Effector memory CD4-positive, alpha-beta T cell (primary cell): ENCODE data around the gene OPN4.

ENCODE experiments used
- DNase-seq, 3 donors: peaks; one replicate each; pipeline ENCODE4 v3.0.0-alpha.2; 2020
- H3K27ac ChIP-seq: 2 replicates; pipeline ENCODE4 v1.7.0; 2013; ENCODE audit warnings: mild to moderate bottlenecking, low read length, moderate library complexity; ENCODE audit not compliant: insufficient read depth, poor library complexity, severe bottlenecking
- H3K27me3 ChIP-seq: replicated peaks from 2 replicates; pipeline ENCODE4 v1.7.0; 2013; ENCODE audit warnings: mild to moderate bottlenecking, low read length; ENCODE audit not compliant: insufficient read depth, control insufficient read depth, poor library complexity, severe bottlenecking
- H3K36me3 ChIP-seq: 2 replicates; pipeline ENCODE4 v1.7.0; 2013; ENCODE audit warnings: mild to moderate bottlenecking, low read length, moderate library complexity; ENCODE audit not compliant: control insufficient read depth, insufficient read depth
- H3K4me1 ChIP-seq: 2 replicates; pipeline ENCODE4 v1.7.0; 2013; ENCODE audit warnings: low read length, mild to moderate bottlenecking; ENCODE audit not compliant: control insufficient read depth, insufficient read depth, poor library complexity, severe bottlenecking
- H3K4me3 ChIP-seq: 2 replicates; pipeline ENCODE4 v1.7.0; 2013; ENCODE audit warnings: low read length, low read depth, mild to moderate bottlenecking; ENCODE audit not compliant: insufficient read depth, poor library complexity, severe bottlenecking
- H3K9me3 ChIP-seq: 2 replicates; pipeline ENCODE4 v1.7.0; 2013; ENCODE audit warnings: mild to moderate bottlenecking, low read length, moderate library complexity; ENCODE audit not compliant: control insufficient read depth

Gene OPN4

DNA sequence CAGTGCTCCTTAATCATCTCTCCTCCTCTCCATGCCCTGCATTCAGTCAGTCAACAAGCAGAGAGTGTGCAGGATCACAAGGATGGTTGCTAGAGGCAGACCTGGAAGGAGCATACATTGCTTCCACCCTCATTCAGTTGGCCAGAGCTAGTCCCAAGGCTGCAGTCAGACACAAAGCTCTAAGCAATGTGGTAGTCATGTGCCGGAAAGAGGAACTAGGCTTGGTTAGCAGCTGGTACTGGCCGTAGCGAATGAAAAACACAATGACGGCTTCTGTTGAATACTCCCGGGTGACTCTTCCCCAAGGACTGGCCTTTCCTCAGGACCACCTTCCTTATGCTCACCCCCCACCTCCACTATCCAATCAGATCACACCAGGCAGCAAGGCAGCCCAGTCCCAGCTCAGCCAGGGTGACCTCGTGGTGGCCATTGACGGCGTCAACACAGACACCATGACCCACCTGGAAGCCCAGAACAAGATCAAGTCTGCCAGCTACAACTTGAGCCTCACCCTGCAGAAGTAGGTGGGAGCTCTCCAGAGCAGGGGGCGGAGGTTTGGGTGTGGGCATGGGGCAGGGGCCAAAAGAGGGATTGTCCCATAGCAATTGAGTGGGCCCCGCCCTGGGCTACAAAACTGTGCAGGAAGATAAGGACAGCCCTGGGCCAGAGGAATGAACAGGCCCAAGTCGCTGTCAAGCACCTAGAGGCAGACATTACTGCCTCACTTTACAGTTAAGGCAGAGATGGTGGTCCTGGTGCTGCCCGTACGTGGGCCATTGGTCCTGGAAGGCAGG, 24.8 kb downstream of the OPN4 start:
- H3K27ac ChIP-seq = no peak overlapping the region
- H3K9me3 ChIP-seq = no peaks in the 10 kb centered on the region
- no peaks in the 10 kb centered on the region for H3K4me1 ChIP-seq
- H3K4me3 ChIP-seq = no peak overlapping the region
- no peaks in the 10 kb centered on the region for H3K36me3 ChIP-seq
- no peak for DNase-seq
- no peaks in the 10 kb centered on the region for H3K27me3 ChIP-seq

DNA sequence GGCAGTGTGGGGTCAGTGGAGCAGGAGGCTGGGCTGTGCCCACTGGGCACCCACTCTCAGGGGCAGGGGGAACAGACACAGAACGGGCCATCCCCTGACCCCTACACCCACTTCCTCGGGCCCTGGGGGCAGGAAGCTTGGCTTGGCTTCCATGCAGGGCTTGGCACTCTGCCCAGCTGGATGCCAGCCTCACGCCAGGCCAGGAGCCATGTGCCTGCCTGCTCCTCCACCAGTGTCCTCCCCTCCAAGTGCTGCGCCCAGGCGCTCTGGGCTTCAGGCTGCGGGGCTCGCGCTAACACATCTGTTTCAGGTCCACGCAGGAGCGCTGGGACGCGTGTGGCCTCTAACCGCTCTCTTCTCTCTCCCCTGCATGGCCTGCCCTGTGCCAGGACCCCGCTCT, 26.7 kb downstream of the OPN4 start:
- Histone ChIP-seq H3K36me3 (no peaks in the 10 kb centered on the region), H3K4me1 (no peaks in the 10 kb centered on the region), H3K9me3 (no peaks in the 10 kb centered on the region), H3K4me3 (no peak overlapping the region), H3K27me3 (no peaks in the 10 kb centered on the region), H3K27ac (no peak overlapping the region)
- no peak for DNase-seq

DNA sequence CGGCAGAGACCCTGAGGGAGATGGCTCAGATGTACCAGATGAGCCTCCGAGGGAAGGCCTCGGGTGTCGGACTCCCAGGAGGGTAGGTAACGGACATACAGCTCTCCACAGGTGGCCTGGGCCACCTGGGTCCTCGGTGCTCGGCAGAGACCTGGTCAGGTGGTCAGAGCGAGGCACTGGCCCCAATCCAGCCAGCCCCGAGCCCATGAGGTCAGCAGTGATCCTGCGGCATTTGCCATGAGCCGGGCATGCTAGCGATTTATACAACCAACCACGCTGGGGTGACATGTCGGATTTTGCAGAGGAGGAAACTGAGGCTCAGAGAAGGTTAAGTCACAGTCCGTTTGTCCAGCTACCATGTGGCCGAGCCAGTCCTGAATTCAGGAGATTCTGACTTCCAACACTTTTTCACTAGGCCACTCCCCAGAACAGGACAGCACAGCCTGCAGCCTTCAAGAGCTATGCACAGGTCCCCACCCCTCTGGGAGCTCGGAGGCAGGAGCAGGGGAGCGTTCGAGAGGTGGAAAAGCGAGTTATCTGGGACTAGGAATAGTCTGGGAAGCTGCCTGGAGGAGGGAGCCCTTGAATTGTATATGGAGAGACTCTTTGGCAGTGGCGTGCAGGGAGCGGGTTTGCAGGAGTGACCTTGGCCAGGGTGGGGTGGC, 27.5 kb downstream of the OPN4 start:
- Histone ChIP-seq H3K4me3 (no peak overlapping the region), H3K4me1 (no peaks in the 10 kb centered on the region), H3K9me3 (no peaks in the 10 kb centered on the region), H3K27ac (no peak overlapping the region), H3K27me3 (no peaks in the 10 kb centered on the region), H3K36me3 (no peaks in the 10 kb centered on the region)
- DNase-seq = no peak

DNA sequence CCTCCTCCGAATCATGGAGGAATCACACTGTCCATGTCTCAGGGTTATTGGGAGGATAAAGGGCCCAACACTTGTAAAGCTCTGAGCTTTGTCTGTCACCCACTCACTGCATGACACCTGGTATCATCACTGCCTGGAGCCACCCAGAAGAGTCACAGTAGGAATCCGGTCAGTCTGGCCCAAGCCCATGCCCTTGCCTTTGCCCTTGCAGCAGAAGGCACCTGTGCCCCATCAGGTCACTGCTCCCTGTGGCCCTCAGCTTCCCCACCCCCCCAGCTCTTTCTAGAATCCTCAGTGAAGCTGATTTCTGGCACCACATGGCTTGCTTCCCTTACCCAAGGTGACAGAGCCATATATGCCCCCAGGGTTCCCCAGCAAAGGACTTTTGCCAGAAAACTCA, 28.3 kb downstream of the OPN4 start:
- Histone ChIP-seq H3K4me3 (no peak overlapping the region), H3K27ac (no peak overlapping the region), H3K36me3 (no peaks in the 10 kb centered on the region), H3K9me3 (no peaks in the 10 kb centered on the region), H3K4me1 (no peaks in the 10 kb centered on the region), H3K27me3 (no peaks in the 10 kb centered on the region)
- no peak for DNase-seq

DNA sequence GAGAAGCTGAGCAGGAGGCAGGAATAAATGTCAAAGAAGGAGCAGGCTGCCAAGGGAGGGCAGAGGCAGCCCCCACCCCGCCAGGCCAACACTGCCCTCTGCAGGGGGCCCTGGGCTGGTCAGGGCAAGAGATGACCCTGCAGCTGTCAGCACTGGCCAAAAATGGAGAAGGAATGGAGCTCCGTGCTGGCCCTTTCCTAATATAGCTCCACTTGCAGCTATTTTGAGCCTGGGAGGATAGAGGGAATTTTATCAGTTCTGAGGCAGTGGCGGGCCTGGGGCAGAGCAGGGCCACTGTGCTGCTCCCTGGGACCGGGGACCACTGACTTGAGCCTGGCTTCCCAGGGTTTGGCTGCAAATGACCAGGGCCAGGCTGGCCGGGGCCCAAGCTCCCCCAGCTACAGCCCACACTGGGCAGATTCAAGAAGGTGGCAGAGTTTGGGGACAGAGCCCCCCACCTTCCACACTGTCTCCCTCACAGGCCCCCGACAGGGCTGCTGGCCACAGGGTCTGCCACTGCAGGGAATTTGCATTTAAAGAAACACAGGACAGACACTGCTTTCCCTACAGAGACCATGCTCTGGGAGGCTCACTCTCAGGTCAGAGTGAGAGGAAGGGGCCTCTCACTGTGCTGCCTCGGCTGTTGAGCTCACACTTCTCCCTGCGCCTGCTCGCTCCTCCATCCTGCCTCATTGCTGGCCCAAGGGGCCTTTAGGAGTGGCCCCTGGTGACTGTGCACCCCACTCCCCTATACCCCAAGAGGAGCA, 30.2 kb downstream of the OPN4 start:
- no peaks in the 10 kb centered on the region for H3K27me3 ChIP-seq
- H3K4me3 ChIP-seq = no peak overlapping the region
- H3K27ac ChIP-seq = no peak overlapping the region
- no peaks in the 10 kb centered on the region for H3K4me1 ChIP-seq
- no peaks in the 10 kb centered on the region for H3K9me3 ChIP-seq
- DNase-seq = no peak
- no peaks in the 10 kb centered on the region for H3K36me3 ChIP-seq

DNA sequence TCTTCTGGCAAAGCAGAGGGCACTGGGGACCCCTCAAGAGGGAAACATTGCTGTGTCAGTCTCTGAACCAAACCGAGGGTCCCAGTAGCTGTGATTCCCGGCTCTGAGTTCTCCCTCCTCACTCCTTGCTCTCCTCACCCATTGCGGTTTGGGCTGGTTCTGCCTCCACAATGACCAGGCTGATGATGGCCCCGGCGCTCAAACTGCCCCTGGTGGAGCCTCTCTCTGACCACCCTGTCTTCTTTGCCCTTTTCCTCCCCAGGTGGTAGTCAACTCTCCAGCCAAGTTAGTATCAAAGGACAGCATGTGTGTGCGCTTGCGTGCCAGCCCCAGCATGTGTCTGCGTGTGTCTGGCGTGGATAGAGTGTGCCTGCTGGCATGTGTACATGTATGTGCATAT, 31.1 kb downstream of the OPN4 start:
- no peaks in the 10 kb centered on the region for H3K4me1 ChIP-seq
- H3K27ac ChIP-seq = no peak overlapping the region
- H3K9me3 ChIP-seq = no peaks in the 10 kb centered on the region
- DNase-seq = no peak
- H3K27me3 ChIP-seq = no peaks in the 10 kb centered on the region
- H3K36me3 ChIP-seq = no peaks in the 10 kb centered on the region
- H3K4me3 ChIP-seq = no peak overlapping the region

DNA sequence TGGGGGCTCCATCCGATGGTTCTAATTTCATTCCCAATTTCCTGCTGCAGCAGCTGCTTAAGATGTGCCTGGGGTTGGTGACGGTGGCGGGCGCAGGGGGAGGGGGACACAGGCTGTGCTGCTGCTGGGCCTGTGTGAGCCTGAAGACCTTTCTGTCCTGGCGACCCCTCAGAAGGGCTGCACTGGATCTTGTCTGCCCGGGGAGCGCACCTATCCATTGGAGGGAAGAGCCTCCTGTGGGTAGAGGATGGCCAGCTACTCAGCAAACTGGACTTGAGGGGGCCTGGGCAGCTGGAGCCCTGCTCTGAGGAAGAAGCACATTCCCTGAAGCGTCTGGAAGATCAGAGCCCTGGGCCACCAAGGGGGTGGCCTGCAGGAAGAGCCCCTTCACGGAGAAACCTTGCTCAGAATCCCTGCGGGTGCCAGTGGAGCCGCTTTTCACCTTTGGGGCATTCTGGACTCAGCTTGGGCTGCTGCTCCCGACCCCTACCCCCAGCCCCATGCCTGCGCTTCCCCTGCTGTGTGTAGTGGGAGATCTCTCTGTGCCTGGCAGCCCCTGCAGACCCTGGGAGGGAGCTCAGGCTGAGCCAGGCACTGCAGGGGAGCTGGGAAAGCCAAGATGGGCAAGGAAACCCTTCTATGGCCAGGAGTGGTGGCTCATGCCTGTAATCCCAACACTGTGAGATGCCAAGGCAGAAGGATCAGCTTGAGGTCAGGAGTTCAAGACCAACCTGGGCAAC, 31.7 kb downstream of the OPN4 start:
- Histone ChIP-seq H3K36me3 (no peaks in the 10 kb centered on the region), H3K9me3 (no peaks in the 10 kb centered on the region), H3K4me1 (no peaks in the 10 kb centered on the region), H3K27me3 (no peaks in the 10 kb centered on the region), H3K4me3 (no peak overlapping the region), H3K27ac (no peak overlapping the region)
- DNase-seq = no peak

DNA sequence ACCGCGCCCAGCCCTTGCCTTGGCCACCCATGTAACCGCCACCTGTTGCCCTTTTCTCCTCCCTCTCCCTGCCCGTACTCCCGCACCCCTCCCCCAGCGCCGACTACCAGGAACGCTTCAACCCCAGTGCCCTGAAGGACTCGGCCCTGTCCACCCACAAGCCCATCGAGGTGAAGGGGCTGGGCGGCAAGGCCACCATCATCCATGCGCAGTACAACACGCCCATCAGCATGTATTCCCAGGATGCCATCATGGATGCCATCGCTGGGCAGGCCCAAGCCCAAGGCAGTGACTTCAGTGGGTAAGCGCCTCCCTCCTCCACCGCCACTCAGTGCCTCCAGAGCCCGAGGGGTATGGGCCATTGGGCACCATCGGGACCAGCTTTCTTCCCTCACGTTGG, 32.6 kb downstream of the OPN4 start:
- no peak overlapping the region for H3K4me3 ChIP-seq
- DNase-seq = no peak
- H3K27ac ChIP-seq = no peak overlapping the region
- H3K4me1 ChIP-seq = no peaks in the 10 kb centered on the region
- H3K27me3 ChIP-seq = no peaks in the 10 kb centered on the region
- H3K36me3 ChIP-seq = no peaks in the 10 kb centered on the region
- H3K9me3 ChIP-seq = no peaks in the 10 kb centered on the region

DNA sequence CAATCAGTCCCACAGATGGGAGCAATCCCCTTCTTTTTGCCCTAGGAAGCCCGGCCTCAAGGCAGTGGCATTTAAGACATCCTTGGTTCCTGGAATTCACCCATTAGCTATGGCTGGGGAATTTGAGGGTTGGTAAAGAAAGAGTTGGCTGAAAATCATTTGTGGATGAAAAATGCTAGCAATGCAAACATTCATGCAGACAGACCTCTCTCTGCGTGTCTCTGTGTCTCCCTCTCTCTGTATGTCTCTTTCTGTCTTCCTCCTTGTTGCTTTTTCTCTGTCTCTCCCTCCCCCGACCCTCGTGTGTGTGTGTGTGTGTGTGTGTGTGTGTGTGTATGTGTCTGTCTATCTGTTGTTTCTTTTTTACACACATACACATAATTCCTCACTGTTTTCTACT, 33.4 kb downstream of the OPN4 start:
- Histone ChIP-seq H3K27ac (no peak overlapping the region), H3K4me1 (no peaks in the 10 kb centered on the region), H3K27me3 (no peaks in the 10 kb centered on the region), H3K36me3 (no peaks in the 10 kb centered on the region), H3K4me3 (no peak overlapping the region), H3K9me3 (no peaks in the 10 kb centered on the region)
- no peak for DNase-seq
